D721Med (cell line): Measurements from ENCODE around the gene POGZ.

ENCODE experiments used
- DNase-seq: peaks from one replicate; pipeline ENCODE4 v3.0.0; 2011; ENCODE audit warnings: low spot score; ENCODE audit not compliant: insufficient read length
- FAIRE-seq: peaks from 2 replicates; lab custom pipeline; 2011; peaks lifted over from hg19 to GRCh38; lab: Jason Lieb, UNC
- CTCF ChIP-seq: IDR thresholded peaks from 2 replicates; pipeline ENCODE4 v1.5.1; 2012; ENCODE audit warnings: mild to moderate bottlenecking, control low read depth; ENCODE audit not compliant: insufficient read depth; ENCODE audit errors: missing control alignments

Gene POGZ

GRCh38 chr1:151492120-151492519 is 32.8 kb upstream of the POGZ start:
- TF ChIP-seq CTCF, result no peak
- no peak for DNase-seq
- FAIRE-seq, result no peak

GRCh38 chr1:151491641-151492040 is 32.3 kb upstream of the POGZ start:
- no peak for FAIRE-seq
- DNase-seq, result no peak
- no peak for TF ChIP-seq CTCF

GRCh38 chr1:151486557-151486956 is 27.3 kb upstream of the POGZ start:
- no peak for TF ChIP-seq CTCF
- no peak for FAIRE-seq
- DNase-seq, result no peak

GRCh38 chr1:151485685-151486255 is 26.5 kb upstream of the POGZ start:
- FAIRE-seq (no peak), DNase-seq (no peak)
- no peak for TF ChIP-seq CTCF

GRCh38 chr1:151482017-151482416 is 22.7 kb upstream of the POGZ start:
- FAIRE-seq (no peak), DNase-seq (no peak)
- no peak for TF ChIP-seq CTCF

- FAIRE-seq, result no peak
- DNase-seq, result no peak
- no peak for TF ChIP-seq CTCF
Measured at GRCh38 chr1:151479462-151479861, 20.2 kb upstream of the POGZ start.

GRCh38 chr1:151478923-151479322 is 19.6 kb upstream of the POGZ start:
- DNase-seq, result no peak
- no peak for FAIRE-seq
- no peak for TF ChIP-seq CTCF
